H1 (cell line): ENCODE data around the gene C19orf38. TPM values are rescaled to one million over a fixed set of nuclear protein-coding genes. Genes with fewer than 3 reads are reported as not detected.

Experiments used
- CTCF ChIA-PET: fragments of 300-600 bp; sonication (Branson Sonifier 250); formaldehyde crosslinking; loops from one replicate; lab custom pipeline; 2021; ENCODE audit not compliant: partially characterized antibody; lab: Charles Lee
- POLR2A ChIA-PET: fragments of 300-600 bp; sonication (Branson Sonifier 250); formaldehyde crosslinking; loops from one replicate; lab custom pipeline; 2021; ENCODE audit warnings: inconsistent platforms; ENCODE audit not compliant: partially characterized antibody; lab: Charles Lee
- DNase-seq, 2 experiments: peaks; one replicate each; pipeline versions ENCODE4 v3.0.0 to v3.0.0-alpha.2; 2010 to 2022; ENCODE audit warnings: low spot score in 2 of 2, low read depth in 1 of 2, mixed read lengths in 1 of 2
- FAIRE-seq: peaks from 2 replicates; lab custom pipeline; 2011; peaks lifted over from hg19 to GRCh38; lab: Jason Lieb, UNC
- H2AFZ ChIP-seq: 2 replicates; pipeline ENCODE4 v1.8.1; 2012; ENCODE audit warnings: low read length, inconsistent platforms
- H2AK5ac ChIP-seq: 2 replicates; pipeline ENCODE4 v1.6.1; 2013; ENCODE audit warnings: low read depth, low read length
- H2BK120ac ChIP-seq: replicated peaks from 2 replicates; pipeline ENCODE3; 2013; ENCODE audit warnings: low read depth, low read length, inconsistent platforms
- H2BK12ac ChIP-seq: 2 replicates; pipeline ENCODE4 v1.6.1; 2013; ENCODE audit warnings: low read depth, low read length
- H2BK15ac ChIP-seq: 2 replicates; pipeline ENCODE4 v1.6.1; 2013; ENCODE audit warnings: low read length
- H2BK20ac ChIP-seq: 2 replicates; pipeline ENCODE4 v1.6.1; 2013; ENCODE audit warnings: low read length
- H2BK5ac ChIP-seq: 2 replicates; pipeline ENCODE4 v1.6.1; 2013; ENCODE audit warnings: low read depth, low read length
- H3K14ac ChIP-seq: 2 replicates; pipeline ENCODE4 v1.6.1; 2013; ENCODE audit warnings: inconsistent platforms; ENCODE audit not compliant: insufficient read length
- H3K18ac ChIP-seq: 2 replicates; pipeline ENCODE4 v1.6.1; 2013; ENCODE audit warnings: low read length; ENCODE audit errors: extremely low read depth
- H3K23ac ChIP-seq: 2 replicates; pipeline ENCODE4 v1.6.1; 2013; ENCODE audit warnings: inconsistent platforms; ENCODE audit not compliant: insufficient read length
- H3K23me2 ChIP-seq: 2 replicates; pipeline ENCODE4 v1.6.1; 2013; ENCODE audit warnings: low read depth, low read length
- H3K27ac ChIP-seq: 2 replicates; pipeline ENCODE4 v1.6.1; 2011; ENCODE audit warnings: low read depth, low read length, inconsistent platforms
- H3K27me3 ChIP-seq, 4 experiments: replicated peaks in 1 of 4; 1 replicate in 1 of 4; 2 replicates in 3 of 4; pipeline versions ENCODE4 v1.6.1 to v1.8.1; 2011 to 2013; ENCODE audit warnings: low read length in 3 of 4, mild to moderate bottlenecking in 3 of 4, inconsistent platforms in 2 of 4, mixed read lengths in 2 of 4, moderate library complexity in 1 of 4; ENCODE audit not compliant: control insufficient read depth in 3 of 4, insufficient read depth in 3 of 4; ENCODE audit errors: extremely low read depth in 1 of 4
- H3K36me3 ChIP-seq, 4 experiments: 2 replicates each; pipeline versions ENCODE4 v1.6.1 to v1.8.1; 2011 to 2013; ENCODE audit warnings: mild to moderate bottlenecking in 4 of 4, low read length in 3 of 4, moderate library complexity in 2 of 4, control low read depth in 1 of 4, inconsistent platforms in 1 of 4; ENCODE audit not compliant: insufficient read depth in 4 of 4, control insufficient read depth in 2 of 4
- H3K4ac ChIP-seq: replicated peaks from 2 replicates; pipeline ENCODE3; 2013; ENCODE audit warnings: low read length, low read depth, mixed read lengths, inconsistent platforms; ENCODE audit not compliant: insufficient read length
- H3K4me1 ChIP-seq, 4 experiments: replicated peaks in 1 of 4; 1 replicate in 1 of 4; 2 replicates in 3 of 4; pipeline versions ENCODE4 v1.6.1 to v1.8.1; 2011 to 2013; ENCODE audit warnings: low read length in 3 of 4, inconsistent platforms in 2 of 4, mixed read lengths in 1 of 4; ENCODE audit not compliant: insufficient read depth in 4 of 4, control insufficient read depth in 3 of 4
- H3K4me2 ChIP-seq, 2 experiments: 2 replicates each; pipeline versions ENCODE4 v1.6.1 to v1.8.1; 2011 to 2013; ENCODE audit warnings: low read depth in 2 of 2, low read length in 2 of 2, control low read depth in 1 of 2, inconsistent platforms in 1 of 2, mild to moderate bottlenecking in 1 of 2; ENCODE audit not compliant: insufficient read depth in 1 of 2
- H3K4me3 ChIP-seq, 4 experiments: fragments of 200-600, 300-600 bp in 1 of 4; sonication (generic), shearing (Covaris generic), sonication (Bioruptor Twin) in 1 of 4; 2 replicates each; pipeline versions ENCODE4 v1.5.1 to v1.8.1; 2011 to 2016; ENCODE audit warnings: low read length in 4 of 4, low read depth in 3 of 4, control low read depth in 2 of 4, inconsistent platforms in 2 of 4, mild to moderate bottlenecking in 2 of 4, mixed read lengths in 1 of 4, moderate library complexity in 1 of 4; ENCODE audit not compliant: insufficient read depth in 2 of 4; ENCODE audit errors: extremely low read depth in 1 of 4
- H3K56ac ChIP-seq: replicated peaks from 2 replicates; pipeline ENCODE3; 2013; ENCODE audit warnings: low read depth, mild to moderate bottlenecking, mixed read lengths, low read length, inconsistent platforms; ENCODE audit not compliant: insufficient read length
- H3K79me1 ChIP-seq: 2 replicates; pipeline ENCODE4 v1.6.1; 2013; ENCODE audit warnings: low read depth, low read length, control low read depth
- H3K79me2 ChIP-seq, 2 experiments: 2 replicates each; pipeline versions ENCODE4 v1.6.1 to v1.8.1; 2012 to 2013; ENCODE audit warnings: low read length in 2 of 2, mild to moderate bottlenecking in 2 of 2, inconsistent platforms in 1 of 2; ENCODE audit not compliant: insufficient read depth in 2 of 2, control insufficient read depth in 1 of 2
- H3K9ac ChIP-seq, 4 experiments: replicated peaks in 1 of 4; 1 replicate in 1 of 4; 2 replicates in 3 of 4; pipeline versions ENCODE4 v1.6.1 to v1.8.1; 2011 to 2013; ENCODE audit warnings: low read depth in 3 of 4, low read length in 3 of 4, control low read depth in 2 of 4, mild to moderate bottlenecking in 2 of 4, moderate library complexity in 2 of 4, inconsistent platforms in 1 of 4; ENCODE audit errors: extremely low read depth in 1 of 4
- H3K9me3 ChIP-seq, 2 experiments: 2 replicates each; pipeline versions ENCODE4 v1.6.1 to v1.8.1; 2012 to 2013; ENCODE audit warnings: mild to moderate bottlenecking in 2 of 2, moderate library complexity in 2 of 2, control low read depth in 1 of 2, inconsistent platforms in 1 of 2, low read depth in 1 of 2, low read length in 1 of 2, mixed read lengths in 1 of 2; ENCODE audit not compliant: insufficient read depth in 2 of 2
- H4K20me1 ChIP-seq, 2 experiments: replicated peaks in 1 of 2; 2 replicates each; pipeline versions ENCODE3 to v1.8.1; 2011 to 2013; ENCODE audit warnings: inconsistent platforms in 2 of 2, low read length in 2 of 2, mild to moderate bottlenecking in 1 of 2; ENCODE audit not compliant: insufficient read depth in 2 of 2, control insufficient read depth in 1 of 2
- H4K5ac ChIP-seq: 2 replicates; pipeline ENCODE4 v1.6.1; 2013; ENCODE audit warnings: low read length, low read depth, mixed read lengths, inconsistent platforms; ENCODE audit not compliant: insufficient read length
- H4K8ac ChIP-seq: 2 replicates; pipeline ENCODE4 v1.8.0; 2013; ENCODE audit warnings: mild to moderate bottlenecking, moderate library complexity, low read length, inconsistent platforms; ENCODE audit not compliant: insufficient read depth; ENCODE audit errors: extremely low read depth
- H4K91ac ChIP-seq: replicated peaks from 2 replicates; pipeline ENCODE3; 2013; ENCODE audit warnings: low read length, mixed read lengths, inconsistent platforms; ENCODE audit not compliant: insufficient read length
- ASH2L ChIP-seq: fragments of 200-600, 300-600 bp; sonication (generic); IDR thresholded peaks from one replicate; pipeline ENCODE4 v1.7.1; 2017; ENCODE audit warnings: low read length
- CBX8 ChIP-seq: fragments of 300-800, 300-1000 bp; sonication (generic); IDR thresholded peaks from 2 replicates; pipeline ENCODE4 v1.7.1; 2016; ENCODE audit warnings: low read depth, low read length, borderline replicate concordance
- GTF2F1 ChIP-seq: IDR thresholded peaks from 2 replicates; pipeline ENCODE4 v1.6.1; 2012; ENCODE audit warnings: low read depth, low read length, improper control_type of control experiment, borderline replicate concordance
- KDM1A ChIP-seq: fragments of 200-600, 300-600 bp; sonication (generic); IDR thresholded peaks from 2 replicates; pipeline ENCODE4 v1.7.1; 2016; ENCODE audit warnings: mild to moderate bottlenecking, low read length, borderline replicate concordance
- RFX5 ChIP-seq: IDR thresholded peaks from 2 replicates; pipeline ENCODE4 v1.6.1; 2011; ENCODE audit warnings: low read depth, low read length, improper control_type of control experiment, borderline replicate concordance
- SIN3A ChIP-seq, 2 experiments: IDR thresholded peaks in 1 of 2; conservative IDR thresholded peaks in 1 of 2; 2 replicates each; pipeline ENCODE4 v1.6.1; 2011 to 2012; ENCODE audit warnings: low read length in 2 of 2, improper control_type of control experiment in 1 of 2, low read depth in 1 of 2, mild to moderate bottlenecking in 1 of 2
- TCF12 ChIP-seq: IDR thresholded peaks from 2 replicates; pipeline ENCODE4 v1.6.1; 2011; ENCODE audit warnings: low read depth, mild to moderate bottlenecking, low read length
- WGBS, 2 experiments: shearing (Covaris generic) in 1 of 2; methylation state at CpG; one replicate each; pipeline versions ENCODE4 v1.1.6 to v1.1.7; 2013 to 2015; ENCODE audit warnings: low lambda C conversion rate in 2 of 2, mixed read lengths in 2 of 2, inconsistent platforms in 1 of 2, low coverage in 1 of 2, missing lambda C conversion rate in 1 of 2; ENCODE audit not compliant: insufficient replicate concordance in 2 of 2, insufficient coverage in 1 of 2, insufficient read length in 1 of 2; ENCODE audit errors: extremely low coverage in 1 of 2, missing lambda C conversion rate in 1 of 2; 5-methylcytosine and 5-hydroxymethylcytosine counted together
- polyA plus RNA-seq, 7 experiments: library from polyadenylated mRNA; depleted of rRNA in 3 of 7; stranded (reverse) in 5 of 7; unstranded in 2 of 7; fragments of >200 nt in 5 of 7; fragments of 200-250 nt in 2 of 7; gene quantifications; 1 replicate in 5 of 7; 2 replicates in 1 of 7; 4 replicates in 1 of 7; pipeline versions ENCODE4 v1.2.1 to v1.2.3, GENCODE V29; 2011 to 2013; ENCODE audit warnings: missing spikeins in 2 of 7, mixed read lengths in 2 of 7
- total RNA-seq: library from RNA; stranded (reverse); fragmentation: NEBNext Ultra II Directional; extraction: Animal tissue kit (Norgen Biotek cat#: 25700); gene quantifications from 2 replicates; pipeline ENCODE4 v1.2.1, GENCODE V29; 2021

The C19orf38 gene
- total and polyA plus RNA-seq, 2 of the 8 experiments (the other 6 are each of a cell fraction or from before 2014, with no cell fraction given) = 0.53 TPM; not detected in 1

- TF ChIP-seq ASH2L (no peak), KDM1A (no peak), RFX5 (no peak), SIN3A (conservative IDR thresholded peaks at IDR 0.05 in 1 of 2, IDR thresholded peaks at IDR 0.05 in 1 of 2; ENCODE audit: low read depth in 1 of 2, low read length in 2 of 2) (no peak), TCF12 (no peak), GTF2F1 (no peak), CBX8 (no peak)
- TF ChIP-seq, all 59 proteins: peak for 0
- Histone ChIP-seq H3K4me1 (no peaks in the 10 kb centered on the region; a peak in 1 of 7 replicates), H4K8ac (no peak overlapping the region), H3K79me2 (no peaks in the 10 kb centered on the region), H3K4ac (no peak overlapping the region), H4K5ac (no peak overlapping the region), H2BK15ac (no peak overlapping the region), H3K27me3 (no peaks in the 10 kb centered on the region), H2AFZ (no peak overlapping the region), H3K27ac (no peak overlapping the region; the same call in 1 of the 2 replicates), H3K4me2 (no peak overlapping the region), H3K56ac (no peak overlapping the region), H2BK12ac (no peak overlapping the region), H3K9ac (no peak overlapping the region), H2BK120ac (no peak overlapping the region), H3K23ac (no peak overlapping the region), H3K23me2 (no peaks in the 10 kb centered on the region), H2BK20ac (no peak overlapping the region), H2BK5ac (no peak overlapping the region; the same call in 1 of the 2 replicates), H4K91ac (no peak overlapping the region), H3K4me3 (no peak overlapping the region), H2AK5ac (no peak overlapping the region), H3K79me1 (no peaks in the 10 kb centered on the region), H3K9me3 (no peaks in the 10 kb centered on the region), H3K18ac (no peak overlapping the region), H4K20me1 (peaks cover 1 to 8% of the 10 kb centered on the region in 2 experiments), H3K14ac (no peak overlapping the region), H3K36me3 (peaks cover 3 to 10% (median 7%) of the 10 kb centered on the region in 4 experiments; a peak in 5 of 8 replicates)
- WGBS, 2 experiments = 92% methylated on average over 6 of the region's 11 CpGs; no CpG with 5 or more reads in 1 of the 2 experiments
- POLR2A ChIA-PET = no interaction called here
- DNase-seq (no peak), FAIRE-seq (no peak)
- CTCF ChIA-PET = no interaction called here
Measured at GRCh38 chr19:10816691-10817090, 31.5 kb upstream of the C19orf38 start.
